HK-2 (cell line): ENCODE data around the gene SIX6.
A peak's percentile ranks its signal among the peaks of the same experiment; 100 is the strongest.

ENCODE experiments used
- DNase-seq: peaks from one replicate; pipeline ENCODE4 v3.0.0-alpha.2; 2018; ENCODE audit not compliant: unreplicated experiment

The SIX6 gene

DNA sequence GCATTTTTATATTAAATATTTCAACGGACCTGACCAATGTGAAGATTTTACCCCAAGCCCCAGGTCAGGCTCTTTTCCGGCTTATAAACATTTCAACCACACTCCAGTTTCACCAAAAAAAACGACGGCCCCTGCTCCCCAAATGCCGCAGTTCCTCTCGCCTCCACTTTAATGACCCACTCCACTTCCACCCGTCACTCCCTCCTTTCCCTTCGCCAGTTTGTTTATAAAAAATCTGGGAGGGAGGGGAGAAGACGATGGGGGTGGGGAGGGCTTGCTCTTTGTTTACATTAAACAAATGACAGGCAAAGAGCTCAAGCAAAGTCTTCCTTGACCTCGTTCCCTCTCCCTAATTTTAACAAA lies 5.4 kb downstream of the SIX6 start:
- no peak for DNase-seq

DNA sequence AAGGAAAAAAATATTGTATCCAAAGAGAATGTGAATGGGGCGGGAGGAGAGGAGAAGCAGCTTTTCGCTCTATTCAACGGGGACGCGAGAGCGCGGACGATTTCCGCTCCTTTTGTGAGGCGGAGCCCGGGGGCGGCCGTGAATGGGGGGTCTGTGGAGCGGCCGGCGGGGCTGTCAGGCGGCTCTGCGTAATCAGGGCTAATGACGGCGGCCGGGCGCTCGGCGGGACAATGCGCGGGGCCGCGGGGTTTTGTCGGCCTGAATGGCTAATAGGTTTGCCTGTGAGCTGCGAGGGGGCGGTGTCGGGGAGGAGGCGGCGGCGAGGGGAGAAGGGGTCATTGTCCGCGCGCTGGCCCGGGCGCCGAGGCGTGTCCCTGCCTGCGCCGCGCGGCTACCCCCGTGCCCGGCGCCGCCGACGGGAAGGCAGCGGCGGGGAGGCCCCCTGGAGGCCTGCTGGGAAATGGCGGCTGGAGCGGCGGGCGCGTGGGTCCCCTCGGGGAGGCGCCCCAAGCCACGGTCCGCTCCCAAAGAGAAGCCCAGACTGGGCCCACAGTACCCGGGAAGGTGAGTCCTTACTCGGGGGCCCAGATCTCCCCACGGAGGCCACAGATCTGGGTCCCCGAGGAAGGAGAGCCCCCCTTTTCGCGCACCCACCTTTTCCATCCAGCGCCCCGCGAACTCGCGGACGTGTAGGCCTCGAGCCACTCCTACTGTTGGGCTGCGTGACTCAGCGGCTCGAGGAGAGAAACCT lies 6.0 kb downstream of the SIX6 start:
- peak; percentile 38 for DNase-seq

DNA sequence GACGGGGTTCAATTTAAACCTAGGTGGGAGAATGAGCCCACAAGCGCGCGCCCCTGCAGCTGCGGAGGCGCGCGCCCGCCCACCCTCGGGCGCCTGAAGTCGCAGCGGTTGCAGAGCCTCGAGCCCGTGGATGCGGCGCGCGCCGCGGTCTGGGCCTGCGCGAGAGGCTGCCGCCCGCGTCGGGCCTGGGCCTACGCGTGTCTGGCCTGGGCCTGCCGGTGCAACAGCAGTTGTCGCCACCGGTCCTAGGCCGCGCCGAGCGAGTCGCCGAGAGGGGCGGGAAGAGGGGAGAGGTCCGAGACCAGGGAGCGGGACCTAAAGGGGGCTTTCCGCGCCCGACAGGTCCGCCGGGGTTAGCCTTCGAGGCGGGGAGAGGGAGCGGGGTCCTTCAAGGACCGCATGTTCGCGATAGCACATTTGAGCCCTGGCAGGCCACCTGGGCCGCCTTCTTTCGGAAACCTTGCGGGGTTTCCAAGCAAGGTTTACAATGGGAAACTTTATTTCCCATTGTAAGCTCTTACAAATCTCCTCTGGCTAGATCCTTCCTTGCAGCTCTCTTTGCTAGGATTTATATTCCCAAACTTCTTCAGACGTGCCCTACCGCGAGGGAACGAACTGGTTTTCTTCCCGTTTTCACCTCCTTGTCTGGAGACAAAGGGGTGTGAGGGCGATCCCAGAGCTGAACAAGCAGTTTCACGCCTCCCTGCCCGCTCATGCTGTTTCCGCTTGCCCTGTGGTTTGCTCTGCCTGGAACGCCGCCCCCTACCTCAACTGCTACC lies 6.8 kb downstream of the SIX6 start:
- DNase-seq, result no peak

DNA sequence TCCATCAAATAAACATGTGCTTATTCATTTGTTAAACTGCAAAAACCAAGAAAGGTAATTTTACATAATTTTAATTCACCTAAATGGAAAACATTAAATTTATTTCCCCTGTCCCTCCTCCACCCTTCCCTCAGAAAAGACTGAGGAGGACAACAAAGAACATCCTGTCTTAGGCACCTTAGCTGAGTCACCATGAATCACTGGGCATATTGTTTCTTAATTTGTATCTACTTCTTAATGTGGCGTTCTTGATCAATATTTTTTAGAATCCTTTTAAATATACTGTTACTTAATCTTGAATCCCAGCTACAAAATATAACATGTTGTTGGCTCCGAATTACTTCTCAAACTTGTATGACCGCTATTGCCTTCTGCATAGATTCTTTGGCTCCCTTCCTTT lies 23.5 kb downstream of the SIX6 start:
- no peak for DNase-seq

DNA sequence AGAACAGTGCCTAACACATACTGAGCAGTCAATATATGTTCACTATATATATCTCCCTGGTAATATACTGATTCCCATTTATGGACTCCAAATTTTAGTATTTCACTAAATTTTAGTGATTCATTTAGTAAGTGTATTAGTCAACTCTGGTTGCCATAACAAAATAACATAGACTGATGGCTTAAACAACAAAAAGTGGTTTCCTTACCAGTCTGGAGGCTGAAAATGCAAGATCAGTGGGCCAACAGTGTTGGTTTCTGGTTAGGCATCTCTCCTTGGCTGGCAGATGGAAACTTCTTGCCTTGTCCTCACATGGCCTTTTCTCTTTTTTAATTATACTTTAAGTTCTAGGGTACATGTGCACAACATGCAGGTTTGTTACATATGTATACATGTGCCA lies 28.7 kb downstream of the SIX6 start:
- no peak for DNase-seq

DNA sequence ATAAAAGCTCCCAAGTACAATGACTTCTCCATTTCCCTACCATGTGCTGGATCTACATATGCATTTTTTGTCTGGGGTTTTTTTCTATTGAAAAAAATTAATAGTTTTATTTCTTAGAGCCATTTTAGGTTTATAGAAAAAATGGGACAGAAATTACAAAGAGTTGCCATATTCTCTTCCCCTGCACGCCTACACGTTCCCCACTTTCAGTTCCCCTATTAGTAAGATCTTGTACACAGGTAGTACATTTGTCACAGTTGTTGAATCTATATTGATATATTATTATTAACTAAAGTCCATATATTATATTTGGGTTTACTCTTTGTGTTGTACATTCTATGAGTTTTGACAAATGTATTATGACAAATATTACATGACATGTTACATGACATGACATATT lies 35.7 kb downstream of the SIX6 start:
- no peak for DNase-seq

DNA sequence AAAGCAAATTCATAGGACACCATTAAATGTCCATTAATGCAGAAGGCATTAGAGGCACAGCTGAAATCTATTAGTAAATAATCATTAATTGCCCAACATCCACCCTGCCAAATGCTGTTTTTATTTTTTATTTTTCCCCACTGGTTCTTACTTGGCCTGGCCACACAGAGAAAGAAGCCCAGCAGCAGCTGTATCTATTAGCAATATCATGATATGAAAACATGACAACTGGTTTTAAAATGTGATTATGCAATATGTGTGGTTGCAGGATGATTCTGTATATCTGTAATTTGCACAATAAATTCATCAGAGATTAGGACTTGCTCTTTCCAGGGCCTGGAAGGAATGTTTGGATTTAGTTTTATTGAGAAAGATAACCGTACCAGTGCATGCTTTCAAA lies 44.9 kb downstream of the SIX6 start:
- no peak for DNase-seq

DNA sequence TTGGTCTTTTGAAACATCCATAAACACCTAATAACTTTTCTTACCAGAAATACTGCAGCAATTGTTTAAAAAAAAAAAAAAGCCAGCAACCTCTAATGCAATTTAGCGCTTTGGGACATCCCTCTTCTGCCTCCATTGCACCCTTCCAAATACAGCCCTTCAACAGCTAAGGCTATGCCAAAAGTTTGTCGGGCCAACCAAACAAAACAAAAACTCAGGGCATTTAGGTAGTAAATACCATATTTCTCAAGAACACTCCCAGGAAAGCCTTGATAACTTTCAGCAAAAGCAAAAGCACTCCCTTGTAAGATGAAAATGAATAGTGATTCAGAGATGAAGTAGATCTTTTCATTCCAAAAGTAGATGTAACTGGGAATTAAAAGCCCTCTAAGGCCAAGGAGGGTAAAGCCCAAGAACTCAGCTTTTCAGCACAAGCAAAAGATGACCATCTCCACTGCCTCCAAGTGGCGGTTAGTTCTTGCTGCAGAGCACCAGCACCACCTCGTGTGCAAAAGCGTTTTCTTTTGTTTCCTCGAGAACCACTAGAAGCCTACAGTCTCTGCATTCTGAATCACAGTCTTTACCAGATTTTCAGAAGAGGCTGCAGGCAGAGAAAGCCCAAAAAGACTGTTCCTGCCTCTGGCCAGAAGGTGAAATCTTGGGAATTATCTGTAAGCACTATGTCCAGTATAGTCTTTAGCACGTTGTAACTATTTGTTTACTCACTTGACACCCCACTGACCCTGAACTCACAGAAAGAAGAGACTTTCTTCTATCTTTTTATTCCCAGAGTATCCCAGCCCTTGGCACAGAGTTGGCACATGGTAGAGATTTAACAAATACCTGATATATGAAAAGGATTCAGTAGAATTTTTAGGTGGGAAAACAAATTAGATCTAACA lies 53.1 kb downstream of the SIX6 start:
- DNase-seq, result peak; percentile 46
